Measurements from ENCODE around the gene GPR22.

The GPR22 gene

GRCh38 chr7:107486041-107486440, 16.2 kb downstream of the GPR22 start:
- no peak for TF ChIP-seq CTCF (conservative IDR thresholded peaks at IDR 0.05; ENCODE audit: low read depth)
- POLR2A ChIA-PET (ENCODE audit: low non-redundant PET), result no interaction called here
- DNase-seq (ENCODE audit: low spot score), result no peak
- H3K27ac ChIP-seq, result no peak overlapping the region
- CTCF ChIA-PET, result no interaction called here

GRCh38 chr7:107492875-107493274, 23.0 kb downstream of the GPR22 start:
- CTCF ChIA-PET, result interaction anchor here (0.6 kb wide), 1 partner anchor 250 kb away, joined by 5 read pairs; no protein-coding TSS in a partner anchor
- no peak for TF ChIP-seq CTCF (conservative IDR thresholded peaks at IDR 0.05; ENCODE audit: low read depth)
- no peak overlapping the region for H3K27ac ChIP-seq
- no peak for DNase-seq (ENCODE audit: low spot score)
- POLR2A ChIA-PET (ENCODE audit: low non-redundant PET), result no interaction called here

GRCh38 chr7:107494315-107494751, 24.5 kb downstream of the GPR22 start:
- ChIA-PET CTCF (interaction anchor here (0.6 to 0.8 kb wide), 2 partner anchors 25 to 112 kb away, joined by 3 read pairs; no protein-coding TSS in a partner anchor), POLR2A (ENCODE audit: low non-redundant PET) (no interaction called here)
- no peak for DNase-seq (ENCODE audit: low spot score)
- TF ChIP-seq CTCF (conservative IDR thresholded peaks at IDR 0.05; ENCODE audit: low read depth), result no peak
- H3K27ac ChIP-seq, result no peak overlapping the region

GRCh38 chr7:107494884-107495283, 25.0 kb downstream of the GPR22 start:
- no peak for DNase-seq (ENCODE audit: low spot score)
- H3K27ac ChIP-seq, result no peak overlapping the region
- no peak for TF ChIP-seq CTCF (conservative IDR thresholded peaks at IDR 0.05; ENCODE audit: low read depth)
- ChIA-PET CTCF (interaction anchor here (1.0 kb wide), 1 partner anchor 10 kb away, joined by 4 read pairs; no protein-coding TSS in a partner anchor), POLR2A (ENCODE audit: low non-redundant PET) (no interaction called here)

- no peak for TF ChIP-seq CTCF (conservative IDR thresholded peaks at IDR 0.05; ENCODE audit: low read depth)
- no peak overlapping the region for H3K27ac ChIP-seq
- ChIA-PET POLR2A (ENCODE audit: low non-redundant PET) (no interaction called here), CTCF (interaction anchor here (0.6 to 1.0 kb wide), 2 partner anchors 10 to 98 kb away, joined by 3 to 4 read pairs; no protein-coding TSS in a partner anchor)
- no peak for DNase-seq (ENCODE audit: low spot score)
Measured at GRCh38 chr7:107495516-107495915, 25.7 kb downstream of the GPR22 start.

- H3K27ac ChIP-seq, result no peak overlapping the region
- DNase-seq (ENCODE audit: low spot score), result no peak
- CTCF ChIA-PET, result no interaction called here
- no peak for TF ChIP-seq CTCF (conservative IDR thresholded peaks at IDR 0.05; ENCODE audit: low read depth)
- POLR2A ChIA-PET (ENCODE audit: low non-redundant PET), result no interaction called here
Measured at GRCh38 chr7:107499731-107500130, 29.9 kb downstream of the GPR22 start.
